ENCODE data around the gene SERTAD1. TPM values are rescaled to one million over a fixed set of nuclear protein-coding genes. Genes with fewer than 3 reads are reported as not detected.

SERTAD1 gene
- total RNA-seq, 2 experiments from 2014 or later = 26.4 to 26.5 TPM

DNA sequence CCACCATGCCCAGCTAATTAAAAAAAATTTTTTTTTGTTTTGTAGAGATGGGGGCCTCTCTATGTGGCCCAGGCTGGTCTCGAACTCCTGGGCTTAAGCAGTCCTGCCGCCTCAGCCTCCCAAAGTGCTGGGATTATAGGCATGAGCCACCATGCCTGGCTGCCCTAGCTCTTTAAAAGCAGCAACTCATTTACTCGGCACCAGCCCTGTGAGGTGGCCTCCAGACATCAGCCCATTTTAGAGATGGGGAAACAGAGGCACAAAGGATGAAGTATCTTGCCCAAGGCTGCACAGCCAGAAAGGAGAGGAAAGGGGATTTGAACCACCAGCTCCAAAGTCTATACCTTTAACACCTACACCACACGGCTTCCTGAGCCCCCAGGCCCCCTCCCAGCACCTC lies 12.9 kb downstream of the SERTAD1 start:
- Histone ChIP-seq H3K27me3 (ENCODE audit: control insufficient read depth in 1 of 2, insufficient read depth in 2 of 2, low read length in 2 of 2) (no peaks in the 10 kb centered on the region), H3K36me3 (ENCODE audit: insufficient read depth, low read length) (no peaks in the 10 kb centered on the region), H3K27ac (ENCODE audit: low read depth in 1 of 2, low read length in 2 of 2) (no peak overlapping the region), H3K4me3 (ENCODE audit: low read length) (no peak overlapping the region), H3K4me1 (ENCODE audit: insufficient read depth, low read length) (peaks cover 14% of the 10 kb centered on the region), H3K9me3 (ENCODE audit: control insufficient read depth in 1 of 2, insufficient read depth in 1 of 2, low read length in 2 of 2) (no peaks in the 10 kb centered on the region)
- TF ChIP-seq, protein P1, sequence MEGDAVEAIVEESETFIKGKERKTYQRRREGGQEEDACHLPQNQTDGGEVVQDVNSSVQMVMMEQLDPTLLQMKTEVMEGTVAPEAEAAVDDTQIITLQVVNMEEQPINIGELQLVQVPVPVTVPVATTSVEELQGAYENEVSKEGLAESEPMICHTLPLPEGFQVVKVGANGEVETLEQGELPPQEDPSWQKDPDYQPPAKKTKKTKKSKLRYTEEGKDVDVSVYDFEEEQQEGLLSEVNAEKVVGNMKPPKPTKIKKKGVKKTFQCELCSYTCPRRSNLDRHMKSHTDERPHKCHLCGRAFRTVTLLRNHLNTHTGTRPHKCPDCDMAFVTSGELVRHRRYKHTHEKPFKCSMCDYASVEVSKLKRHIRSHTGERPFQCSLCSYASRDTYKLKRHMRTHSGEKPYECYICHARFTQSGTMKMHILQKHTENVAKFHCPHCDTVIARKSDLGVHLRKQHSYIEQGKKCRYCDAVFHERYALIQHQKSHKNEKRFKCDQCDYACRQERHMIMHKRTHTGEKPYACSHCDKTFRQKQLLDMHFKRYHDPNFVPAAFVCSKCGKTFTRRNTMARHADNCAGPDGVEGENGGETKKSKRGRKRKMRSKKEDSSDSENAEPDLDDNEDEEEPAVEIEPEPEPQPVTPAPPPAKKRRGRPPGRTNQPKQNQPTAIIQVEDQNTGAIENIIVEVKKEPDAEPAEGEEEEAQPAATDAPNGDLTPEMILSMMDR (IDR thresholded peaks at IDR 0.05) = no peak
- Mint-ChIP-seq H3K36me3 (ENCODE audit: low read depth) (no peaks in the 10 kb centered on the region), H3K27ac (no peak overlapping the region), H3K27me3 (peaks cover 4% of the 10 kb centered on the region), H3K4me3 (no peak overlapping the region), H3K4me1 (ENCODE audit: low read depth) (peaks cover 5% of the 10 kb centered on the region), H3K9me3 (no peaks in the 10 kb centered on the region)
- CTCF ChIA-PET = no interaction called here
- no peak for DNase-seq
- intact Hi-C loops (cut with DNase I, micrococcal nuclease) = no loop called here
- no peak for ATAC-seq (ENCODE audit: poor library complexity)
- POLR2A ChIA-PET = no interaction called here

DNA sequence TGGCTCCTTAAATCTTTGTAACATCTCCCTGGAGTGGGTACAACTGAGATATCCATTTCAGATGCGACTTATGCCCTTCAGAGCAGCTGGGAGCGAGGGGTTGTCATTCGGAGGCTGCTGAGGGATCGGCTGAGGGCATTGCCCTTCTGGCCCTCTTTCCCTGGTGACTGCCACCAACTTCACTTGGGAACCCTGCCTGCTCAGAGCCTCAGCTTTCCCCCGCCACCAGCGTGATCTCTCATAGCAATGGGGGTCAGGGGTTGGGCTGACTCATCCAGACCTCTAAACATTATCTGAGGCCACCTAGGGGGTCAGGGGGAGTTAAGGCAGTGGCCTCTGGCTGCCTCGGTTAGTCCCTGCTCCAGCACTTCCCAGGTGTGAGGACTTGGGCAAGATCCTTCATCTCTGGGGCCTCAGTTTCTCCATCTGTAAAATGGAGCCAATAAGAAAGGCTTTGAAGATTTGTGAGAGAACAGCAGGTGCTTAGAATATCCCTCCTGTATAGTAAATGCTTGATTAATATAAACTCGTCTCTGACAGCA lies 13.8 kb downstream of the SERTAD1 start:
- Mint-ChIP-seq H3K4me1 (ENCODE audit: low read depth) (peaks cover 3% of the 10 kb centered on the region), H3K27me3 (peaks cover 4% of the 10 kb centered on the region), H3K36me3 (ENCODE audit: low read depth) (no peaks in the 10 kb centered on the region), H3K4me3 (no peak overlapping the region), H3K27ac (no peak overlapping the region), H3K9me3 (no peaks in the 10 kb centered on the region)
- intact Hi-C loops (cut with DNase I, micrococcal nuclease) = no loop called here
- POLR2A ChIA-PET = no interaction called here
- CTCF ChIA-PET = no interaction called here
- DNase-seq = no peak
- Histone ChIP-seq H3K4me1 (ENCODE audit: insufficient read depth, low read length) (peaks cover 13% of the 10 kb centered on the region), H3K27me3 (ENCODE audit: control insufficient read depth in 1 of 2, insufficient read depth in 2 of 2, low read length in 2 of 2) (no peaks in the 10 kb centered on the region), H3K36me3 (ENCODE audit: insufficient read depth, low read length) (no peaks in the 10 kb centered on the region), H3K9me3 (ENCODE audit: control insufficient read depth in 1 of 2, insufficient read depth in 1 of 2, low read length in 2 of 2) (no peaks in the 10 kb centered on the region), H3K27ac (ENCODE audit: low read depth in 1 of 2, low read length in 2 of 2) (no peak overlapping the region), H3K4me3 (ENCODE audit: low read length) (no peak overlapping the region)
- ATAC-seq (ENCODE audit: poor library complexity) = no peak
- TF ChIP-seq, protein P1 (IDR thresholded peaks at IDR 0.05) = no peak

DNA sequence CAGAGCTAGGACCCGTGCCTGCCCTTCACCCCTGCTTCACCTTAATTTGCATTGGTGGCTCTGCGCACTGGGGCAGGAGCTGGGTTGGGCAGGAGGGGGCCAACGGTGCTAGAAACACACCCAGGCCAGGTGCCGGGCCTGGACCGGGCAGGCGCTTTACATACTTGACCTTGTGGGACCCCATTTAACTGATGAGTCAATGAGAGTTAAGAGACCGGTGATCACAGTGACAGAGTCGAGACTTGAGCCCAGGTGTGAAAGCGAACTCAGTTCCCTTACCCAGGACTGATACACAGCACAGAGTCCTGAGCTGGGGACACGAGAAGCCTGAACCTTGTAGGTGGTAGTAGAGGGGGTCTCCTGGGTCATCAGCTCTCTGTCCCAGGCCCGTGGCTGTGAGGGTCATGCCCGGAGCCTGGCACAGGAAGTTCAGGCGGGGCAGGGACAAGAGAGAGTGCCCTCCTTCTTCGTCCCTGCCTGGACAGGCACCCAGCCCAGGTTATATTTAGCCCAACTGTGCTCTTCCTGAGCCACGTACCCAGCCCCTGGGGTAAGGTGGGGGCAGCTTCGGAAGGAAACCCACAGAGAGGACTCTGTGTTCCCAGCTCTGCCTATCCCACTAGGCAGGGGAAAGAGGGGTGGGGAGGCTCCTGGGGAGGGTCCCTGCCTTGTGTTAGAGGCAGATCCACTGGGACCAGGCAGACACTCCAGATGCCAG lies 14.5 kb downstream of the SERTAD1 start:
- DNase-seq (peak in 1 of 14 experiments; percentile 7), ATAC-seq (ENCODE audit: poor library complexity) (no peak)
- no peak overlapping the region for H3K4me3 ChIP-seq (ENCODE audit: low read length)
- H3K27ac Mint-ChIP-seq = no peak overlapping the region
- ChIA-PET CTCF (interaction anchor here (0.5 kb wide), 1 partner anchor 377 kb away, joined by 3 read pairs; no protein-coding TSS in a partner anchor), POLR2A (no interaction called here)
- intact Hi-C loops (cut with DNase I, micrococcal nuclease) = no loop called here
- no peaks in the 10 kb centered on the region for H3K9me3 Mint-ChIP-seq
- no peaks in the 10 kb centered on the region for H3K36me3 Mint-ChIP-seq (ENCODE audit: low read depth)
- H3K27me3 ChIP-seq (ENCODE audit: control insufficient read depth in 1 of 2, insufficient read depth in 2 of 2, low read length in 2 of 2) = no peaks in the 10 kb centered on the region
- TF ChIP-seq, protein P1 (IDR thresholded peaks at IDR 0.05) = no peak
- peaks cover 10% of the 10 kb centered on the region for H3K4me1 ChIP-seq (ENCODE audit: insufficient read depth, low read length)
- no peak overlapping the region for H3K4me3 Mint-ChIP-seq
- H3K9me3 ChIP-seq (ENCODE audit: control insufficient read depth in 1 of 2, insufficient read depth in 1 of 2, low read length in 2 of 2) = no peaks in the 10 kb centered on the region
- H3K4me1 Mint-ChIP-seq (ENCODE audit: low read depth) = no peaks in the 10 kb centered on the region
- no peaks in the 10 kb centered on the region for H3K36me3 ChIP-seq (ENCODE audit: insufficient read depth, low read length)
- no peak overlapping the region for H3K27ac ChIP-seq (ENCODE audit: low read depth in 1 of 2, low read length in 2 of 2)
- H3K27me3 Mint-ChIP-seq = peaks cover 4% of the 10 kb centered on the region

Data from CD4-positive, alpha-beta T cell (primary cell).